AG04450 (cell line): ENCODE results near the gene LRRC36. TPM values are rescaled to one million over a fixed set of nuclear protein-coding genes. Genes with fewer than 3 reads are reported as not detected.
"Not testable (repeated sequence)": the region's sequence is repeated elsewhere in the genome, so short reads cannot be mapped to it uniquely, and the experiment has no call there.

ENCODE experiments used
- CTCF ChIA-PET: fragments of 300-600, 350-600 bp; formaldehyde crosslinking; extraction: SDS; loops from one replicate; lab custom pipeline; 2022; ENCODE audit warnings: antibody characterized with exemption, inconsistent platforms; lab: Charles Lee
- POLR2A ChIA-PET: fragments of 350-600 bp; formaldehyde crosslinking; extraction: SDS; loops from one replicate; lab custom pipeline; 2021; ENCODE audit warnings: antibody characterized with exemption, inconsistent platforms; lab: Yijun Ruan, JAX
- DNase-seq: peaks from one replicate; pipeline ENCODE4 v3.0.0-alpha.2; 2011; ENCODE audit warnings: low read depth, low spot score
- H3K27ac ChIP-seq: one replicate; pipeline ENCODE4 v1.5.1; 2012; ENCODE audit warnings: low read depth, low read length, control low read depth
- H3K27me3 ChIP-seq: one replicate; pipeline ENCODE4 v1.6.0; 2012; ENCODE audit warnings: low read length; ENCODE audit not compliant: control insufficient read depth, insufficient read depth
- H3K4me3 ChIP-seq: 2 replicates; pipeline ENCODE4 v1.5.1; 2011; ENCODE audit warnings: mild to moderate bottlenecking, low read depth, low read length, control low read depth
- H3K9me3 ChIP-seq: 2 replicates; pipeline ENCODE4 v1.5.1; 2012; ENCODE audit warnings: low read length; ENCODE audit not compliant: control insufficient read depth, insufficient read depth
- CTCF ChIP-seq: IDR thresholded peaks from 2 replicates; pipeline ENCODE4 v1.5.1; 2011; ENCODE audit warnings: low read depth, low read length, control low read depth, inconsistent platforms
- polyA plus RNA-seq: library from polyadenylated mRNA; depleted of rRNA; stranded (reverse); fragments of >200 nt; gene quantifications from 2 replicates; pipeline ENCODE4 v1.2.3, GENCODE V29; 2011

Gene LRRC36
- polyA plus RNA-seq, 1 experiment, result 0.41 TPM

DNA sequence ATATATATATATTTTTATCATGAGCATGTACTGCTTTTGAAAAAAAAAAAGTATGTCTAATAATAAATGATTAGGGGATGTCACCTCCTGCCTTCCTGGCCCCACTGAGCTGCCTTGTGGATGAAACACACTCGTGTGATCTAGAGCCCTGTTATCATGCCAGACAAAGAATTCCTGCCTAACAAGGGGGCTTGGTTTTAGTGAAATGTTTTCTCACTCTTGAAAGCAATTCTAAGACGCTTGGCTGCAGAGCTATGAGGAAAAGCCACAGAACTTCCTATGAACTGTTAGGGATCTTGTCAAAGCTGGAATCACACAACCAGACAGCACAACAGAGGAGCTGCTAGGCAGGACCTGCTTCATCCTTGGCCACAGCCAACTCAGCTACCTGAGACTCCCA is 85.7 kb downstream of the LRRC36 start:
- ChIA-PET POLR2A (no interaction called here), CTCF (interaction anchor here (1.0 to 2.2 kb wide), 2 partner anchors 16 to 56 kb away, joined by 3 to 7 read pairs; no protein-coding TSS in a partner anchor)
- DNase-seq, result no peak

GRCh38 chr16:67413978-67414911 is 87.6 kb downstream of the LRRC36 start:
- CTCF ChIA-PET, result interaction anchor here (0.6 to 1.2 kb wide), 3 partner anchors 66 to 227 kb away, joined by 3 to 5 read pairs (median 3); partner anchors contain the start of gene ATP6V0D1
- DNase-seq, result no peak
- no peak for TF ChIP-seq CTCF

More for the DNA sequence above, 85.7 kb downstream of the LRRC36 start:
- TF ChIP-seq CTCF, result no peak
- H3K9me3 ChIP-seq, result no peaks in the 10 kb centered on the region; the same call in 1 of the 2 replicates
- peak overlapping the region; percentile 39 for H3K27ac ChIP-seq
- no peak overlapping the region for H3K4me3 ChIP-seq
- H3K27me3 ChIP-seq, result no peaks in the 10 kb centered on the region

GRCh38 chr16:67415421-67415820 is 88.8 kb downstream of the LRRC36 start:
- H3K4me3 ChIP-seq, result peak overlapping the region; percentile 74
- DNase-seq, POLR2A ChIA-PET, H3K9me3 ChIP-seq, H3K27me3 ChIP-seq, H3K27ac ChIP-seq: not testable (repeated sequence)
- CTCF ChIA-PET, result interaction anchor here (1.2 kb wide), 1 partner anchor 65 kb away, joined by 3 read pairs; the partner anchor contains the start of gene ATP6V0D1

More at GRCh38 chr16:67413978-67414911, 87.6 kb downstream of the LRRC36 start:
- no peak overlapping the region for H3K4me3 ChIP-seq
- no peaks in the 10 kb centered on the region for H3K27me3 ChIP-seq
- H3K27ac ChIP-seq, result no peak overlapping the region
- POLR2A ChIA-PET, result interaction anchor here (0.6 kb wide), 1 partner anchor 80 kb away, joined by 3 read pairs; no protein-coding TSS in a partner anchor
- no peaks in the 10 kb centered on the region; the same call in 1 of the 2 replicates for H3K9me3 ChIP-seq

DNA sequence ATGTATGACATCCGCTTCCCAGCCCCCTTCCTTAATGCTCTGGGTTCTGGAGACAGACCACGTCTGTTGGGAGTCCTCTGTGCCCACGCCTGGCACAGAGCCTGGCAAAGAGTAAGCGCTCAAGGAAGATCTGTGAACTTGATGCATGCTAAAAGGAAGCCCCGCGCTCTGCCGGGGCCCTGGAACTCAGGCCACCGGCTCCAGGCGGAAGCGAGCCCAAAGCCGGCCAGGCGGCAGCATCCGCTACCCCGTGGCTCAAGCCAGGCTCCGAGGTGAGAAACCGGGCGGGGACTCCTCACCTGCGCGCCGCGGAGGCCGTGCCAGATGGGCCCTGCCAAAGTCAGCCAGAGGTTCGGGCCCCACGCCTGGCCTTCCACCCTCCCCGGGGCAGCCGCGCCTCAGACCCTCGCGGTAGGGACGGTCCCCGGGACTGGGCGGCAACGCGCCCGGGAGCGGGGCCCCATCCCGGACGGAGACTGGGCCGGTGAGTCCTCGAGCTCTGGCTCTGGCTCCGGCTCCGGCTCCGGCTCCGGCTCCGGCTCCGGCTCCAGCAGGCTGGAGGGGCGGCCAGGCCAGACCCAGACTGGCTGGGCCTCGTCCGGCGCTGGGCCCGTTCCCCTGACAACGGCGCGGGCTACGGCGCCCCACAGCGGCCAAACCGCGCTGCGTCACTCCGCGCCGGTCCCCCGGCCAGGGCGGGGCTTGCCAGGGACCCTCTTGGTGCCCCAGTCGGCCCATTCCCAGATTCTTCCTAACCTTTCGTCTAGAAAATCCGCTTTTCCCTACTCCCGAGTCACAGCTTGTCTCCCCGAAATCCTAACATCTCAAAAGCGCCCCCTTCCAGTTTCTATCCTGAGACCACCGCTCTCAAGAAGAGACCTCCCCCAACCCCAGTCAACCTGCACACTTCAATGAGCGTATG is 89.5 kb downstream of the LRRC36 start, which contains the start of gene ZDHHC1:
TSS of gene ZDHHC1 (minus strand) at position 606 of the 922 bp plus-strand sequence. CDS start 8,702 bp downstream, outside the sequence.
- Histone ChIP-seq H3K9me3 (no peaks in the 10 kb centered on the region; the same call in 1 of the 2 replicates), H3K27me3 (no peaks in the 10 kb centered on the region), H3K4me3 (peak within 1 kb of the TSS; percentile 74), H3K27ac (peak within 1 kb of the TSS; percentile 47)
- TF ChIP-seq CTCF, result peak; percentile 38
- no peak for DNase-seq
- CTCF ChIA-PET, result interaction anchor here (0.6 to 3.3 kb wide), 14 partner anchors 9 to 156 kb away, joined by 3 to 34 read pairs (median 3); partner anchors contain the start of gene TPPP3
- POLR2A ChIA-PET, result no interaction called here
